Trophoblast cell (in vitro differentiated cells and primary cell): ENCODE data around the gene C4orf36. TPM values are rescaled to one million over a fixed set of nuclear protein-coding genes. Genes with fewer than 3 reads are reported as not detected.

Experiments
- DNase-seq, 2 donors: peaks; one replicate each; pipeline ENCODE4 v3.0.0-alpha.2; 2016
- H2AFZ ChIP-seq: 2 replicates; pipeline ENCODE4 v1.6.1; 2013; ENCODE audit warnings: low read length, moderate library complexity, mild to moderate bottlenecking; ENCODE audit not compliant: insufficient read depth, poor library complexity
- H2AK5ac ChIP-seq: 2 replicates; pipeline ENCODE4 v1.6.1; 2013; ENCODE audit warnings: mild to moderate bottlenecking, low read length
- H2BK120ac ChIP-seq: 2 replicates; pipeline ENCODE4 v1.6.1; 2013; ENCODE audit warnings: low read length, mild to moderate bottlenecking, moderate library complexity; ENCODE audit not compliant: insufficient read depth, poor library complexity
- H2BK12ac ChIP-seq: 2 replicates; pipeline ENCODE4 v1.6.1; 2013; ENCODE audit warnings: mild to moderate bottlenecking, low read length, moderate library complexity
- H2BK5ac ChIP-seq: 2 replicates; pipeline ENCODE4 v1.6.1; 2013; ENCODE audit warnings: low read length, low read depth, moderate library complexity, mild to moderate bottlenecking; ENCODE audit not compliant: poor library complexity
- H3K14ac ChIP-seq: 2 replicates; pipeline ENCODE4 v1.6.1; 2013; ENCODE audit warnings: mild to moderate bottlenecking, low read length
- H3K18ac ChIP-seq: 2 replicates; pipeline ENCODE4 v1.6.1; 2013; ENCODE audit warnings: mild to moderate bottlenecking, low read length
- H3K23ac ChIP-seq: 2 replicates; pipeline ENCODE4 v1.6.1; 2013; ENCODE audit warnings: low read length
- H3K27ac ChIP-seq: 2 replicates; pipeline ENCODE4 v1.5.1; 2013; ENCODE audit warnings: low read depth, mild to moderate bottlenecking, inconsistent platforms, low read length, moderate library complexity
- H3K27me3 ChIP-seq: 2 replicates; pipeline ENCODE4 v1.6.1; 2013; ENCODE audit warnings: inconsistent platforms, mild to moderate bottlenecking, low read length, moderate library complexity; ENCODE audit not compliant: insufficient read depth
- H3K36me3 ChIP-seq, 2 experiments: 1 replicate in 1 of 2; 2 replicates in 1 of 2; pipeline ENCODE4 v1.6.1; 2013; ENCODE audit warnings: low read length in 2 of 2, mild to moderate bottlenecking in 2 of 2, moderate library complexity in 1 of 2; ENCODE audit not compliant: insufficient read depth in 2 of 2, control insufficient read depth in 1 of 2
- H3K4ac ChIP-seq: 2 replicates; pipeline ENCODE4 v1.6.1; 2013; ENCODE audit warnings: low read depth, mild to moderate bottlenecking, low read length, moderate library complexity
- H3K4me1 ChIP-seq, 2 experiments: 1 replicate in 1 of 2; 2 replicates in 1 of 2; pipeline ENCODE4 v1.6.1; 2013; ENCODE audit warnings: low read length in 2 of 2, mild to moderate bottlenecking in 2 of 2, moderate library complexity in 1 of 2; ENCODE audit not compliant: insufficient read depth in 2 of 2, control insufficient read depth in 1 of 2
- H3K4me2 ChIP-seq: 2 replicates; pipeline ENCODE4 v1.6.1; 2013; ENCODE audit warnings: inconsistent platforms, mild to moderate bottlenecking, low read length, moderate library complexity
- H3K4me3 ChIP-seq: 2 replicates; pipeline ENCODE4 v1.5.1; 2013; ENCODE audit warnings: mild to moderate bottlenecking, low read depth, low read length, inconsistent platforms
- H3K79me1 ChIP-seq: one replicate; pipeline ENCODE4 v1.6.1; 2013; ENCODE audit warnings: low read length
- H3K79me2 ChIP-seq: 2 replicates; pipeline ENCODE4 v1.6.1; 2013; ENCODE audit warnings: low read length, mild to moderate bottlenecking; ENCODE audit not compliant: control insufficient read depth, insufficient read depth, poor library complexity
- H3K9ac ChIP-seq: 2 replicates; pipeline ENCODE4 v1.6.1; 2013; ENCODE audit warnings: mild to moderate bottlenecking, low read length
- H3K9me3 ChIP-seq: 2 replicates; pipeline ENCODE4 v1.6.1; 2013; ENCODE audit warnings: low read depth, mild to moderate bottlenecking, control low read depth, inconsistent platforms, low read length; ENCODE audit not compliant: insufficient read depth
- H4K12ac ChIP-seq: 2 replicates; pipeline ENCODE4 v1.6.1; 2013; ENCODE audit warnings: low read depth, mild to moderate bottlenecking, low read length, moderate library complexity
- H4K8ac ChIP-seq: 2 replicates; pipeline ENCODE4 v1.6.1; 2013; ENCODE audit warnings: low read depth, mild to moderate bottlenecking, low read length, moderate library complexity
- H4K91ac ChIP-seq: one replicate; pipeline ENCODE4 v1.6.1; 2013; ENCODE audit warnings: low read depth, mild to moderate bottlenecking, low read length, moderate library complexity
- WGBS: extraction: QIAGEN DNeasy Blood & Tissue Kit; methylation state at CpG from one replicate; pipeline ENCODE4 v1.1.7; 2013; ENCODE audit warnings: missing lambda C conversion rate; ENCODE audit not compliant: insufficient read length, insufficient coverage; ENCODE audit errors: extremely low coverage; 5-methylcytosine and 5-hydroxymethylcytosine counted together
- polyA plus RNA-seq: library from polyadenylated mRNA; stranded (reverse); fragments of 200-250 nt; gene quantifications from 2 replicates; pipeline ENCODE4 v1.2.3, GENCODE V29; 2013

The C4orf36 gene, protein sequence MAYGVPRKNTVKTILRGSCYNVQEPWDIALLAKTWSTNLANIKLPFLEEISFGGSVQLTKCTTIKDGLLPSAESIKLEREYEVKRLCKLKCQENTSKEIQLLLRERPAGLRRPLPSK
- polyA plus RNA-seq, result 0.68 and 0.76 TPM in 2 replicates

DNA sequence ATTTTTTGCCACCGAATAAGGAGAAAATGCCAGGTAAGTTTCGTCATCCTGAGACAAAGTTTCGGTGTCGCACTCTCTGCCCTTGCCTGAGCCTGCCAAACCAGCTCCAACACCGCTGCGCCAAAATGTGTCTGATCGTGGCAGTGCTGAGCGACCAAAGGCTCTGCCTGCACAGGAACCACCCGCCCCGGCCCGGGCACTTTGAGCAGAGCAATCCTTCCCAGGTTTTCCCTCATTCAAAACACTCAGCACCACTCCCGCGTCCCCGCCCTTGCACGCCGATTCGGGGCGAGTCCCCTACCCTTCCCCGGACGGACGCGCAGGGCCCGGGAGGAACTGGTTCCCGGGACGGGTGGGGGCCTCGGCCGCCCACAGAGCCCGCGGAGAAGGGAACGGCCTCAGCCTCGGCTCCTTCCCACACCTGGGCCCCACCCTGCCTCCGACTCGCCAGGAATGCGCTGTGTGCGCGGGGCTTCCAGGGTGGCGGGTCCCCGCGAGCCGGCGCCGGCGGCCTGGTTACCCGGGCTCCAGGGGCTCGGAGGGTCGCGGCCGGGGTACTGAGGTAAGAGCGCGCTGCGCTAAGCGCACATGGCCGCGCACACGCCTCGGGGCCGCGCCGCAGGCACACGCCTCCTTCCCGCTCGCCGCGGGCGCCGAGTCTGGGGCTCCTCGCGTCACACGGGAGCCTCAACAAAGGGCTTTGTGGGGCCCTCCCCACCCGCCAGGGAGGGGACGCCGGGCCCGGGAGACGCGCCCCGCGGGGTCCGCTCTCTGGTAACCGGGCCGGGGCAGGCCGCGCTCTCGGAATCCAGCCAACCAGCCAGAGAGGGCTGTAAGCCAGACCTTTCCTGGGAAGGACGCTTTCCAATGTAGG, at the start of gene C4orf36:
TSS of gene C4orf36 (minus strand) at position 661 of the 874 bp plus-strand sequence. CDS start 902 bp downstream, outside the sequence.
- peak within 1 kb of the TSS; percentile 99 for H4K91ac ChIP-seq

DNA sequence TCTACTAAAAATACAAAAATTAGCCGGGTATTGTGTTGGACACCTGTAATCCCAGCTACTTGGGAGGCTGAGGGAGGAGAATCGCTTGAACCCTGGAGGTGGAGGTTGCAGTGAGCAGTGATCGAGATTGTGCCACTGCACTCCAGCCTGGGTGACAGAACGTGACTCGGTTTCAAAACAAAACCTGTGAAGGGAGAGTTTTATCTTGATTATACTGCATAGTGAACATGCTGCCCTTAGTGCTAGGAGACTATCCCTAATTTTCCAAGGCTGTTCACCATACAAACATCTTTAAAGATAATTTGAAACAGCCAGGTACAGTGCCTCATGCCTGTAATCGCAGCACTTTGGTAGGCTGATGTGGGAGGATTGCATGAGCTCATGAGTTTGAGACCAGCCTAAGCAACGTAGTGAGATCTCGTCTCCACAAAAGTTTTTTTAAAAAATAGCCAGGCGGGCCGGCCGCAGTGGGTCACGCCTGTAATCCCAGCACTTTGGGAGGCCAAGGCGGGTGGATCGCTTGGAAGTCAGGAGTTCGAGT, 48.8 kb upstream of the C4orf36 start:
- Histone ChIP-seq H3K27me3 (no peaks in the 10 kb centered on the region), H3K14ac (no peak overlapping the region), H4K8ac (no peak overlapping the region), H3K79me1 (no peaks in the 10 kb centered on the region), H3K4ac (no peak overlapping the region), H3K18ac (no peak overlapping the region), H3K4me3 (no peak overlapping the region), H3K4me2 (no peak overlapping the region), H2AK5ac (no peak overlapping the region), H4K91ac (no peak overlapping the region), H2AFZ (no peak overlapping the region), H4K12ac (no peak overlapping the region), H3K4me1 (peaks cover 0 to 2% of the 10 kb centered on the region in 2 experiments), H3K9ac (no peak overlapping the region), H3K36me3 (no peaks in the 10 kb centered on the region), H3K9me3 (no peaks in the 10 kb centered on the region), H3K79me2 (no peaks in the 10 kb centered on the region), H3K27ac (no peak overlapping the region), H2BK12ac (no peak overlapping the region), H2BK120ac (no peak overlapping the region), H3K23ac (no peak overlapping the region), H2BK5ac (no peak overlapping the region)
- WGBS, result no CpG with 5 or more reads among the region's 15 CpGs
- peak; percentile 76 to 84 for DNase-seq

More for the DNA sequence above, at the start of gene C4orf36:
- H2BK120ac ChIP-seq, result peak within 1 kb of the TSS; percentile 67
- whole genome bisulfite sequencing, result no CpG with 5 or more reads among the region's 84 CpGs
- peak within 1 kb of the TSS; percentile 76 for H3K4me3 ChIP-seq
- H3K9ac ChIP-seq, result peak within 1 kb of the TSS; percentile 94
- no peak within 1 kb of the TSS for H2AK5ac ChIP-seq
- no peaks in the 10 kb centered on the region for H3K27me3 ChIP-seq
- no peaks in the 10 kb centered on the region for H3K9me3 ChIP-seq
- no peaks in the 10 kb centered on the region for H3K36me3 ChIP-seq
- H3K4me1 ChIP-seq, result peaks cover 0 to 2% of the 10 kb centered on the region in 2 experiments
- H3K4me2 ChIP-seq, result peak within 1 kb of the TSS; percentile 75
- H4K12ac ChIP-seq, result peak within 1 kb of the TSS; percentile 89
- H3K14ac ChIP-seq, result peak within 1 kb of the TSS; percentile 94
- peak within 1 kb of the TSS; percentile 89 for H2BK5ac ChIP-seq
- H2BK12ac ChIP-seq, result peak within 1 kb of the TSS; percentile 71
- H3K79me1 ChIP-seq, result peaks cover 11% of the 10 kb centered on the region
- peak within 1 kb of the TSS; percentile 82 for H3K27ac ChIP-seq
- H2AFZ ChIP-seq, result peak within 1 kb of the TSS; percentile 68
- peaks cover 9% of the 10 kb centered on the region for H3K79me2 ChIP-seq
- H3K18ac ChIP-seq, result peak within 1 kb of the TSS; percentile 94
- peak within 1 kb of the TSS; percentile 90 for H4K8ac ChIP-seq
- peak; percentile 93 to 95 for DNase-seq
- no peak within 1 kb of the TSS for H3K23ac ChIP-seq
- peak within 1 kb of the TSS; percentile 53 for H3K4ac ChIP-seq

DNA sequence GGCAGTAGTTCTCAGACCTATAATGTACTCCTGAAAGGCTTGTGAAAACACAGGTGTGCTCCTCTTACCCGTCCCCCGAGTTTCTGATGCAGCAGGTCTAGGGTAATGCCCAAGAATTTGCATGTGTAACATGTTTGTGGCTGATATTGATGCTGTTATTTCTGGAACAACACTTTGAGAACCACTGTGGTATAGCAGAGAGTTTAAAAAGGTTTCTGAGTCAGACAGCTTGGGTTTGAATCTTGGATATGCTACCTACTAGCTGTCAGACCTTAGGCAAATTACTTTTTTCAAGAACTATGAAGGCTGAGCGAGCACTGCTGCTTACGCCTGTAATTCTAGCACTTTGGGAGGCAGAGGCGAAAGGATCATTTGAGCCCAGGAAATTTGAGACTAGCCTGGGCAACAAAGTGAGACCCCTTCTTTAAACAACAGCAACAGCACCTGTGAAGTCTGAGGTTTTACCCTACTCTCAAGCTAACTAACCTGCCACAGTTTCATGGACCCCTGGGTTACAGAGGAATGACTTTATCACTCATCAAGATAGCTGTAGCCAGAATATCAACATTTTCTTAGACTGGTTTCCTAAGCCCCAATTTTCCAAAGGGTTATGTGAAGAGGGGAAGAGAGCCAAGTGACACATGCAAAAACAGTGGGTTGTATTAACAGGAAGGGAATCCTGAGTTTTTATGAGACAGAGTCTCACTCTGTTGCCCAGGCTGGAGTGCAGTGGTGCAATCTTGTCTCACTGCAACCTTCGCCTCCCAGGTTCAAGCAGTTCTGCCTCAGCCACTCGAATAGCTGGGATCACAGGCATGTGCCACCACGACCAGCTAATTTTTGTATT, 47.7 kb upstream of the C4orf36 start:
- peak; percentile 39 to 71 for DNase-seq
- Histone ChIP-seq H3K18ac (no peak overlapping the region), H3K9me3 (peaks cover 1% of the 10 kb centered on the region), H4K12ac (no peak overlapping the region), H3K4me2 (no peak overlapping the region), H2BK12ac (no peak overlapping the region), H3K4ac (no peak overlapping the region), H2AFZ (no peak overlapping the region), H2AK5ac (no peak overlapping the region), H3K27ac (no peak overlapping the region), H2BK5ac (no peak overlapping the region), H3K4me1 (peaks cover 0 to 2% of the 10 kb centered on the region in 2 experiments), H3K27me3 (no peaks in the 10 kb centered on the region), H3K9ac (no peak overlapping the region), H3K4me3 (no peak overlapping the region), H4K8ac (no peak overlapping the region), H3K36me3 (no peaks in the 10 kb centered on the region), H2BK120ac (no peak overlapping the region), H3K23ac (no peak overlapping the region), H3K79me2 (peaks cover 4% of the 10 kb centered on the region), H3K79me1 (peaks cover 7% of the 10 kb centered on the region), H4K91ac (no peak overlapping the region), H3K14ac (no peak overlapping the region)
- WGBS, result no CpG with 5 or more reads among the region's 8 CpGs
